Measurements from ENCODE around the gene DPM3.
"Not testable (repeated sequence)": the region's sequence is repeated elsewhere in the genome, so short reads cannot be mapped to it uniquely, and the experiment has no call there.

- not testable (repeated sequence) for TF ChIP-seq POLR2G (IDR thresholded peaks at IDR 0.05; ENCODE audit: low read depth, low read length); MLLT10 (CRISPR knock-in tag; IDR thresholded peaks at IDR 0.05); FOXO4 (CRISPR knock-in tag; conservative IDR thresholded peaks at IDR 0.05); MAZ (IDR thresholded peaks at IDR 0.05; ENCODE audit: borderline replicate concordance, low read depth, low read length); MAZ (CRISPR knock-in tag; IDR thresholded peaks at IDR 0.05; ENCODE audit: low read depth); ATF4 (CRISPR knock-in tag; IDR thresholded peaks at IDR 0.05); ZBTB1 (CRISPR knock-in tag; IDR thresholded peaks at IDR 0.05; ENCODE audit: borderline replicate concordance); CCAR2 (optimal IDR thresholded peaks at IDR 0.05; ENCODE audit: low read depth, low read length); ZBTB40 (IDR thresholded peaks at IDR 0.05); ZBTB40 (CRISPR knock-in tag; IDR thresholded peaks at IDR 0.05); NFE2L2 (IDR thresholded peaks at IDR 0.05; ENCODE audit: low read length); MXI1 (IDR thresholded peaks at IDR 0.05; ENCODE audit: borderline replicate concordance, low read depth, low read length); CHD4 (IDR thresholded peaks at IDR 0.05; ENCODE audit: borderline replicate concordance, low read length)
Measured at GRCh38 chr1:155168105-155168445, 27.7 kb upstream of the DPM3 start.
